NCI-H82 (cell line): ENCODE data around the gene DERA.

ENCODE experiments used
- DNase-seq: peaks from one replicate; lab custom pipeline; 2025; lab: John Stamatoyannopoulos, UW

DERA gene

DNA sequence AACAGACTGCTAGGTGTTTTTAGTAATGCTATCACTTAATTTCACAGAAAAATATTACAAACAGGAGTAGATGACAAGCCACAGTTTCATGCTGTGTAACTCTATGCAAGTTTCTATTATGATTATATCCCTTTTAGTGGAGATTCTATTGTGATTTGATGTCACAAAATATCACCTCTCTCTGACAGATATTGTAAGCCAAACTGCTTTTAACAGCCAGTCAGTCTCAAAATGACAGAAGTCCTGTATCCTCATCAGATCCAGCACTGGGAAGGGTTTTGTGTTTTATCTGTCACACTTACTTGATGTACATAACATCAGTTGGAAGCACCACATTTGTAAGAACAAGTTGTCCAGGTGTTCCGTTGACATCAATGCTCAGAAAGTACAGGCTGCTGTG is 164.8 kb downstream of the DERA start:
- DNase-seq: no peak

DNA sequence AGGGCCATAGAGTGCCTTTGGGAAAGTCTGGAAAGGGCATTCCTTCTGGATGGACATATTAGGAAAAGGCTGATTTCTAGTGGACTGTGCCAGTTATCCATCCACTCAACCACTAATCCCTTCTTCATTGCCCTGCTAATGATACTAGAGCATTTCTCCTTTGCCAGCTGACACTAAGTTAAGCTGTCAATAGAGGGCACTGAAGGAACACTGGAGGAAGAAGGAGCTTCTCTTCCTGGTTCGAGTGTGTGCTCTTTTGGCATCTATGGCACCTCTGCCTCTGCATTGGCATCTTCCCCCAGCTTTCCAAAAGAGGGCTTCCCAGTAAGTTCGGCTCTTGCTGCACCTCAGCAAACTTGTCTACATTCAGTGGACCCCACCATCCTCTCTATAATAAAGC is 165.4 kb downstream of the DERA start:
- DNase-seq: peak; percentile 90

- no peak for DNase-seq
These were observed 165.9 kb downstream of the DERA start for GRCh38 chr12:16076970-16077522.

- DNase-seq: no peak
These were observed 175.3 kb downstream of the DERA start for GRCh38 chr12:16086462-16086861.

- no peak for DNase-seq
These were observed 175.8 kb downstream of the DERA start for GRCh38 chr12:16086942-16087341.
